ENCODE data around the gene CYP26C1. TPM values are rescaled to one million over a fixed set of nuclear protein-coding genes. Genes with fewer than 3 reads are reported as not detected.

The CYP26C1 gene
- total RNA-seq (under 1 TPM in 5 of 6 donors, not detected in 1; 0.08 to 0.17 (median 0.09) TPM), polyA plus RNA-seq (under 1 TPM; 0.04 to 0.05 TPM)

GRCh38 chr10:93059975-93060886 is at the start of gene CYP26C1:
TSS of gene CYP26C1 (plus strand) at chr10:93060798. CDS start at chr10:93061264, 466 bp downstream.
- Histone ChIP-seq H3K36me3 (no peaks in the 10 kb centered on the region), H3K27ac (no peak within 1 kb of the TSS), H3K4me3 (no peak within 1 kb of the TSS), H3K4me1 (peaks cover 0 to 3% (median 0%) of the 10 kb centered on the region in 3 donors), H3K27me3 (no peaks in the 10 kb centered on the region), H3K9me3 (no peaks in the 10 kb centered on the region)
- DNase-seq (no peak), ATAC-seq (no peak), FAIRE-seq (no peak)
- 60 to 64% methylated on average over 67 of the region's 67 CpGs for WGBS, 2 donors
- no peak for TF ChIP-seq CTCF (IDR thresholded peaks at IDR 0.05)
- intact Hi-C loops (cut with DNase I) = no loop called here

- FAIRE-seq = no peak
- 85 to 86% methylated on average over 3 of the region's 3 CpGs for WGBS, 2 donors
- no peak for ATAC-seq
Measured at GRCh38 chr10:93015722-93016121, 44.9 kb upstream of the CYP26C1 start.

GRCh38 chr10:93023013-93023650 is 37.5 kb upstream of the CYP26C1 start:
- intact Hi-C loops (cut with DNase I) = no loop called here
- no peak for TF ChIP-seq CTCF (IDR thresholded peaks at IDR 0.05)
- H3K27ac ChIP-seq = no peak overlapping the region
- no peaks in the 10 kb centered on the region for H3K27me3 ChIP-seq
- no peaks in the 10 kb centered on the region for H3K36me3 ChIP-seq
- H3K4me1 ChIP-seq = no peaks in the 10 kb centered on the region
- no peaks in the 10 kb centered on the region for H3K9me3 ChIP-seq
- WGBS, 2 donors = 85 to 91% methylated on average over 4 of the region's 4 CpGs
- H3K4me3 ChIP-seq = no peak overlapping the region
- FAIRE-seq (no peak), ATAC-seq (no peak), DNase-seq (no peak)

More at GRCh38 chr10:93015722-93016121, 44.9 kb upstream of the CYP26C1 start:
- Histone ChIP-seq H3K27ac (no peak overlapping the region), H3K9me3 (no peaks in the 10 kb centered on the region), H3K36me3 (no peaks in the 10 kb centered on the region), H3K27me3 (no peaks in the 10 kb centered on the region), H3K4me3 (no peak overlapping the region), H3K4me1 (no peaks in the 10 kb centered on the region)
- intact Hi-C loops (cut with DNase I) = no loop called here
- DNase-seq = no peak
- no peak for TF ChIP-seq CTCF (IDR thresholded peaks at IDR 0.05)

- FAIRE-seq (no peak), DNase-seq (no peak), ATAC-seq (no peak)
- no peaks in the 10 kb centered on the region for H3K9me3 ChIP-seq
- TF ChIP-seq CTCF (IDR thresholded peaks at IDR 0.05) = no peak
- no peaks in the 10 kb centered on the region for H3K4me1 ChIP-seq
- H3K4me3 ChIP-seq = no peak overlapping the region
- 59% methylated on average over 2 of the region's 2 CpGs for WGBS, 2 donors
- intact Hi-C loops (cut with DNase I) = no loop called here
- H3K36me3 ChIP-seq = no peaks in the 10 kb centered on the region
- H3K27ac ChIP-seq = no peak overlapping the region
- H3K27me3 ChIP-seq = no peaks in the 10 kb centered on the region
Measured at GRCh38 chr10:93026072-93026471, 34.5 kb upstream of the CYP26C1 start.
